Measurements from ENCODE around the gene PXYLP1.

DNA sequence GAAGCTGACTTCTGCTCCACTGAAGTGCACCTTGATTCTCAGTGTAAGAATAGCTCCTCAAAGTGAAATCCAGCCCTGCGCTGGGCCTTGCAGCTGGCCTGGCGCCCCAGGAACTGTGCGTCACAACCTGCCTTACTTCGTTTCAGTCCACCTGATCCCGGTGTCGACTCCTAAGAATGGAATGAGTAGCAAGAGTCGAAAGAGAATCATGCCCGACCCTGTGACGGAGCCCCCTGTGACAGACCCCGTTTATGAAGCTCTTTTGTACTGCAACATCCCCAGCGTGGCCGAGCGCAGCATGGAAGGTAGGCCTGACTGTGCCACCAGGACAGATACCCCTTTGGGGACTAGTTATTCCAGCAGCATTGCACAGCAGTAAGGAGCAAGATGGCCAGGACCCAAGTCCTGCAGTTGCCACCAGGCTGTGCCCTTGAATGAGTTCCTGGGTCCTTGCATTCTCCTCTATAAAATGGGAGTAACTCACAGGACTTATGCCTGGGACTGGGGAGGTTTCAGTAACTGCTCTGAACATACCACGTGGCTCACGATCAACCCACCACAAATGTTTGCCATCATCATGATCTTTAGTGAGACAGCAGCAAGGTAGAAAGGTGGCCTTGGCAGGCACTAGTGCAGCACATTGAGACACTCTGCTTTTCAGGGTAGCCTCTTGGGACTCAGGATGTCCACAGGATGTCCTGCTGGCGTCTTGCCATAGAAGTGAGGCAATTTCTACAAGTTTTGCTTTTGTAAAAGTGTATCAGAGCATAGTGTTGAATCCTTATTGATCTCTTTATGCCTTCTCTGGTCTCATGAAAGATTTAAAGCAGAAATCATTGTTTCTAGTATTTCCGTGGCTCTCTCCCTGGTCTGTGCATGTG, 46.8 kb downstream of the PXYLP1 start:
- TF ChIP-seq TEAD4 (IDR thresholded peaks at IDR 0.05) = no peak
- TF ChIP-seq FOXM1 (IDR thresholded peaks at IDR 0.05; ENCODE audit: borderline replicate concordance, low read depth) = no peak
- no peak for TF ChIP-seq RAD21 (IDR thresholded peaks at IDR 0.05; ENCODE audit: low read depth)
